ENCODE results near the gene HEATR5B. TPM values are rescaled to one million over a fixed set of nuclear protein-coding genes. Genes with fewer than 3 reads are reported as not detected.
A peak's percentile ranks its signal among the peaks of the same experiment; 100 is the strongest.

Gene HEATR5B
- total and polyA plus RNA-seq, 4 donors, result 6.5 to 54.9 (median 16.1) TPM

DNA sequence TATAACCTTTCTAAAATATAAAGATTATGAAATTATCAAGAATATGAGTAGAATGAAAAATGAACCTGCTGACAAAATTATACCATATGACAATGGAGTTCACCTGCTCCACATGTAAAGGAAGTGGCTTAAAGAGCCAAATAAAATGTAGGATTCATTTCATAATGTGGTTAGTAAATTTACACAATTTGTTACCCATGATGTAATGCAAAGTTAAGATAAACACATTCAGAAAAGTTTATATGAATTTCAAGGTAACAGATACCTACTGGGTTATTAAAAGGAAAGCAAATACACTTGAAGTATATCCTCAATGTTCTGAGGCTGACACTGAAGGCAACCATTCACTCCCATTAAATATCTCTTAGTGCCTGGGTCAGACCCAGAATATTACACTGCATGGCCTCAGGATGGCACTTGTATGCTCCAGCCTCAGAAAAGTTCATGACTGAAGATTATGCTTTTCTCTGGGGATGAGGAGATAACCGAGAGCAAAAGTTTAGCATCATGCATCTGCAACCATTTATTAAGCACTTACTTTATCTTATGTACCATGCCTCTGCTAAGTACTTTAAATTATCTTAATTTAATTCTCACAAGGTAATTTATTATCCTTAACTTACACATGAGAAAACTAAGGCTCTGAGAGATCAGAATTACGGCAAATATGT is 124.0 kb downstream of the HEATR5B start:
- DNase-seq (no peak), ATAC-seq (ENCODE audit: insufficient read depth, low FRiP score) (no peak)
- Histone ChIP-seq H3K4me3 (no peak overlapping the region), H3K27ac (ENCODE audit: low read depth in 1 of 2, low read length in 1 of 2) (no peak overlapping the region), H3K27me3 (ENCODE audit: control insufficient read depth in 3 of 3, insufficient read depth in 3 of 3, low read length in 2 of 3) (no peaks in the 10 kb centered on the region), H3K9me3 (ENCODE audit: control insufficient read depth in 4 of 4, insufficient read depth in 3 of 4, low read length in 3 of 4) (no peaks in the 10 kb centered on the region), H3K4me1 (ENCODE audit: control insufficient read depth in 5 of 5, insufficient read depth in 5 of 5, low read length in 5 of 5) (peaks cover 0 to 19% (median 8%) of the 10 kb centered on the region in 5 donors), H3K9ac (ENCODE audit: insufficient read depth in 1 of 2, low read length in 2 of 2) (no peak overlapping the region), H3K36me3 (ENCODE audit: control insufficient read depth in 4 of 4, insufficient read depth in 4 of 4, low read length in 4 of 4) (peaks cover 0 to 2% (median 0%) of the 10 kb centered on the region in 4 donors)
- 85 to 90% methylated on average over 2 of the region's 2 CpGs for WGBS, 2 donors
- TF ChIP-seq, protein P1, sequence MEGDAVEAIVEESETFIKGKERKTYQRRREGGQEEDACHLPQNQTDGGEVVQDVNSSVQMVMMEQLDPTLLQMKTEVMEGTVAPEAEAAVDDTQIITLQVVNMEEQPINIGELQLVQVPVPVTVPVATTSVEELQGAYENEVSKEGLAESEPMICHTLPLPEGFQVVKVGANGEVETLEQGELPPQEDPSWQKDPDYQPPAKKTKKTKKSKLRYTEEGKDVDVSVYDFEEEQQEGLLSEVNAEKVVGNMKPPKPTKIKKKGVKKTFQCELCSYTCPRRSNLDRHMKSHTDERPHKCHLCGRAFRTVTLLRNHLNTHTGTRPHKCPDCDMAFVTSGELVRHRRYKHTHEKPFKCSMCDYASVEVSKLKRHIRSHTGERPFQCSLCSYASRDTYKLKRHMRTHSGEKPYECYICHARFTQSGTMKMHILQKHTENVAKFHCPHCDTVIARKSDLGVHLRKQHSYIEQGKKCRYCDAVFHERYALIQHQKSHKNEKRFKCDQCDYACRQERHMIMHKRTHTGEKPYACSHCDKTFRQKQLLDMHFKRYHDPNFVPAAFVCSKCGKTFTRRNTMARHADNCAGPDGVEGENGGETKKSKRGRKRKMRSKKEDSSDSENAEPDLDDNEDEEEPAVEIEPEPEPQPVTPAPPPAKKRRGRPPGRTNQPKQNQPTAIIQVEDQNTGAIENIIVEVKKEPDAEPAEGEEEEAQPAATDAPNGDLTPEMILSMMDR (IDR thresholded peaks at IDR 0.05; ENCODE audit: control extremely low read depth, extremely low read depth), result no peak

- ATAC-seq (ENCODE audit: insufficient read depth, low FRiP score), result no peak
- DNase-seq, result no peak
- 74 to 80% methylated on average over 6 of the region's 6 CpGs for WGBS, 2 donors
These were observed 129.1 kb downstream of the HEATR5B start for GRCh38 chr2:36954977-36955607.

DNA sequence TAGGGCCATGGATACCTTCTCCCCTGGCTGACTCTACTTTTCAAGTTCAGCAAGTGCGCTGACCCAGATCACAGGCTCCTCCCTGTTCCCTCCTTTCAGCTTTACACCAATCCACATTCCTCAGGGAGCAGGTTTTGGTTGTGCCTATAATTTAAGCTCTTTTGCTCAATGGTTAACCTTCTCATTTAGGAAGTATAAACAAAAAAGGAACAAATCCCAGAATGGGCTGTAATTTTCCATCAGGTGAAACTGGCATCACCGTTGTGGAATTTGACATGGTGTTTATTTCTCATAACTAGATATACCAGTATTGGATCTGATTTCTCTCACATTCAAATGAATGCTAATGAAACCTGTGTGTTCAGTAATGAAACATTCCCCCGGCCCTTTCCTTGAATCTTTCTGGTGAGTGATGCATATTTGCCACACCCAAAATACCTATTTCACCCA is 131.4 kb downstream of the HEATR5B start:
- Histone ChIP-seq H3K27me3 (ENCODE audit: control insufficient read depth in 3 of 3, insufficient read depth in 3 of 3, low read length in 2 of 3) (no peaks in the 10 kb centered on the region), H3K4me1 (ENCODE audit: control insufficient read depth in 5 of 5, insufficient read depth in 5 of 5, low read length in 5 of 5) (peaks cover 0 to 35% (median 5%) of the 10 kb centered on the region in 5 donors), H3K36me3 (ENCODE audit: control insufficient read depth in 4 of 4, insufficient read depth in 4 of 4, low read length in 4 of 4) (peaks cover 0 to 4% (median 0%) of the 10 kb centered on the region in 4 donors), H3K9ac (ENCODE audit: insufficient read depth in 1 of 2, low read length in 2 of 2) (no peak overlapping the region), H3K9me3 (ENCODE audit: control insufficient read depth in 4 of 4, insufficient read depth in 3 of 4, low read length in 3 of 4) (no peaks in the 10 kb centered on the region), H3K27ac (ENCODE audit: low read depth in 1 of 2, low read length in 1 of 2) (peak overlapping the region in 1 of 2 donors; percentile 45), H3K4me3 (no peak overlapping the region)
- WGBS, 2 donors, result 79 to 93% methylated on average over 3 of the region's 3 CpGs
- ATAC-seq (ENCODE audit: insufficient read depth, low FRiP score) (no peak), DNase-seq (no peak)
- TF ChIP-seq, protein P1 (IDR thresholded peaks at IDR 0.05; ENCODE audit: control extremely low read depth, extremely low read depth), result no peak

More at GRCh38 chr2:36954977-36955607, 129.1 kb downstream of the HEATR5B start:
- Histone ChIP-seq H3K27me3 (ENCODE audit: control insufficient read depth in 3 of 3, insufficient read depth in 3 of 3, low read length in 2 of 3) (no peaks in the 10 kb centered on the region), H3K4me3 (no peak overlapping the region), H3K36me3 (ENCODE audit: control insufficient read depth in 4 of 4, insufficient read depth in 4 of 4, low read length in 4 of 4) (peaks cover 0 to 2% (median 0%) of the 10 kb centered on the region in 4 donors), H3K27ac (ENCODE audit: low read depth in 1 of 2, low read length in 1 of 2) (peak overlapping the region in 1 of 2 donors; percentile 53), H3K4me1 (ENCODE audit: control insufficient read depth in 5 of 5, insufficient read depth in 5 of 5, low read length in 5 of 5) (peaks cover 0 to 30% (median 5%) of the 10 kb centered on the region in 5 donors), H3K9me3 (ENCODE audit: control insufficient read depth in 4 of 4, insufficient read depth in 3 of 4, low read length in 3 of 4) (no peaks in the 10 kb centered on the region), H3K9ac (ENCODE audit: insufficient read depth in 1 of 2, low read length in 2 of 2) (no peak overlapping the region)
- TF ChIP-seq, protein P1 (IDR thresholded peaks at IDR 0.05; ENCODE audit: control extremely low read depth, extremely low read depth), result no peak

Measured in lung (tissue), 12 donors.